OCI-LY1 (cell line): Measurements from ENCODE around the gene ZBTB21.

Experiments used
- H2AFZ ChIP-seq: fragments of 200-600 bp; sonication (generic), shearing (Covaris generic); 2 replicates; pipeline ENCODE4 v1.6.0; 2014; ENCODE audit warnings: antibody characterized with exemption, mild to moderate bottlenecking, low read length
- H3F3A ChIP-seq: fragments of 200-600 bp; sonication (generic), shearing (Covaris generic); 2 replicates; pipeline ENCODE4 v1.6.0; 2014; ENCODE audit warnings: mild to moderate bottlenecking, antibody characterized with exemption, low read length, moderate library complexity; ENCODE audit not compliant: insufficient read depth
- H3K27ac ChIP-seq: fragments of 200-600 bp; sonication (generic); 2 replicates; pipeline ENCODE4 v1.5.1; 2014; ENCODE audit warnings: low read length, mixed run types, mild to moderate bottlenecking, low read depth; ENCODE audit not compliant: poor library complexity, severe bottlenecking
- H3K27me3 ChIP-seq: fragments of 200-600 bp; sonication (generic); 2 replicates; pipeline ENCODE4 v1.6.0; 2014; ENCODE audit warnings: antibody characterized with exemption, mild to moderate bottlenecking, low read length, moderate library complexity; ENCODE audit not compliant: insufficient read depth
- H3K36me3 ChIP-seq: fragments of 200-600 bp; sonication (generic); 2 replicates; pipeline ENCODE4 v1.6.1; 2014; ENCODE audit warnings: mild to moderate bottlenecking, antibody characterized with exemption, low read length, moderate library complexity, mixed read lengths; ENCODE audit not compliant: insufficient read depth
- H3K4me1 ChIP-seq: fragments of 200-600 bp; sonication (generic); 2 replicates; pipeline ENCODE4 v1.5.1; 2014; ENCODE audit warnings: mild to moderate bottlenecking, low read length, moderate library complexity; ENCODE audit not compliant: insufficient read depth, severe bottlenecking
- H3K4me2 ChIP-seq: fragments of 200-600 bp; sonication (generic), shearing (Covaris generic); 2 replicates; pipeline ENCODE4 v1.6.1; 2014; ENCODE audit warnings: low read length
- H3K4me3 ChIP-seq: fragments of 200-600 bp; sonication (generic); 2 replicates; pipeline ENCODE4 v1.5.1; 2014; ENCODE audit warnings: low read length, low read depth, mild to moderate bottlenecking, mixed read lengths; ENCODE audit not compliant: poor library complexity, severe bottlenecking
- H3K79me2 ChIP-seq: fragments of 200-600 bp; shearing (Covaris generic); 2 replicates; pipeline ENCODE4 v1.6.1; 2016; ENCODE audit warnings: mixed run types, low read length, mixed read lengths; ENCODE audit not compliant: insufficient read depth
- H3K9ac ChIP-seq: fragments of 200-600 bp; sonication (generic), shearing (Covaris generic); 2 replicates; pipeline ENCODE4 v1.6.1; 2014; ENCODE audit warnings: mild to moderate bottlenecking, low read length, mixed read lengths
- H3K9me2 ChIP-seq: fragments of 200-600 bp; sonication (generic), shearing (Covaris generic); 2 replicates; pipeline ENCODE4 v1.6.1; 2014; ENCODE audit warnings: low read depth, mild to moderate bottlenecking, low read length, mixed read lengths
- H3K9me3 ChIP-seq: fragments of 200-600 bp; shearing (Covaris generic); 2 replicates; pipeline ENCODE4 v1.6.1; 2014; ENCODE audit warnings: low read length, mixed read lengths
- H4K20me1 ChIP-seq: fragments of 200-600 bp; sonication (generic), shearing (Covaris generic); 2 replicates; pipeline ENCODE4 v1.6.0; 2016; ENCODE audit warnings: mild to moderate bottlenecking, low read length; ENCODE audit not compliant: insufficient read depth
- EZH2 ChIP-seq: fragments of 200-600 bp; sonication (generic), shearing (Covaris generic); IDR thresholded peaks from 2 replicates; pipeline ENCODE4 v1.8.0; 2017; ENCODE audit warnings: borderline replicate concordance, mixed run types, mild to moderate bottlenecking, antibody characterized with exemption, low read length, moderate library complexity, mixed read lengths
- TF ChIP-seq, protein P1 (sequence below): fragments of 200-600 bp; sonication (generic), shearing (Covaris generic); IDR thresholded peaks from 2 replicates; pipeline ENCODE4 v1.5.1; 2017; ENCODE audit warnings: mild to moderate bottlenecking, antibody characterized with exemption, low read length, moderate library complexity, mixed read lengths

The ZBTB21 gene

DNA sequence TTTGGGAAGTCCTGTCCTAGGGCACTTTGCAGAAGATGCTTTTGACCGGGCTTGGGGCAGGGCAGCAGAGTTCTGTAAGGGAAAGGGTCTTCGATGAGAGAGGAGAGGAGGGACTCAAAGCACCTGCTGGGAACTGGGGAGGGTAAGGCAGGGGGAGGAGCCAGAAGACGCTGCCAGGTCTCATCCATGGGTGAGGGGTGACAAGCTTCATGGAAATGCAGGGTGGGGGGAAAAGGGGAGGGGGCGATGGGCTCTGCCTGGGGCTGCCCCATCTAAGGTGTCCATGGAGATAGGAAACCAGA lies 35.5 kb downstream of the ZBTB21 start:
- Histone ChIP-seq H3K27me3 (no peaks in the 10 kb centered on the region; the same call in 1 of the 2 replicates), H3K27ac (no peak overlapping the region), H3K36me3 (no peaks in the 10 kb centered on the region; the same call in 1 of the 2 replicates), H4K20me1 (no peaks in the 10 kb centered on the region), H3K4me2 (no peak overlapping the region), H3K9ac (no peak overlapping the region), H2AFZ (no peak overlapping the region), H3K9me2 (no peaks in the 10 kb centered on the region), H3K4me1 (peaks cover 10% of the 10 kb centered on the region), H3K4me3 (no peak overlapping the region), H3K9me3 (0 out of 2 replicates have a peak, but pooled peaks cover 6% of the 10 kb centered on the region), H3F3A (no peaks in the 10 kb centered on the region), H3K79me2 (no peaks in the 10 kb centered on the region)
- TF ChIP-seq EZH2: no peak
- TF ChIP-seq, protein P1, sequence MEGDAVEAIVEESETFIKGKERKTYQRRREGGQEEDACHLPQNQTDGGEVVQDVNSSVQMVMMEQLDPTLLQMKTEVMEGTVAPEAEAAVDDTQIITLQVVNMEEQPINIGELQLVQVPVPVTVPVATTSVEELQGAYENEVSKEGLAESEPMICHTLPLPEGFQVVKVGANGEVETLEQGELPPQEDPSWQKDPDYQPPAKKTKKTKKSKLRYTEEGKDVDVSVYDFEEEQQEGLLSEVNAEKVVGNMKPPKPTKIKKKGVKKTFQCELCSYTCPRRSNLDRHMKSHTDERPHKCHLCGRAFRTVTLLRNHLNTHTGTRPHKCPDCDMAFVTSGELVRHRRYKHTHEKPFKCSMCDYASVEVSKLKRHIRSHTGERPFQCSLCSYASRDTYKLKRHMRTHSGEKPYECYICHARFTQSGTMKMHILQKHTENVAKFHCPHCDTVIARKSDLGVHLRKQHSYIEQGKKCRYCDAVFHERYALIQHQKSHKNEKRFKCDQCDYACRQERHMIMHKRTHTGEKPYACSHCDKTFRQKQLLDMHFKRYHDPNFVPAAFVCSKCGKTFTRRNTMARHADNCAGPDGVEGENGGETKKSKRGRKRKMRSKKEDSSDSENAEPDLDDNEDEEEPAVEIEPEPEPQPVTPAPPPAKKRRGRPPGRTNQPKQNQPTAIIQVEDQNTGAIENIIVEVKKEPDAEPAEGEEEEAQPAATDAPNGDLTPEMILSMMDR: no peak

DNA sequence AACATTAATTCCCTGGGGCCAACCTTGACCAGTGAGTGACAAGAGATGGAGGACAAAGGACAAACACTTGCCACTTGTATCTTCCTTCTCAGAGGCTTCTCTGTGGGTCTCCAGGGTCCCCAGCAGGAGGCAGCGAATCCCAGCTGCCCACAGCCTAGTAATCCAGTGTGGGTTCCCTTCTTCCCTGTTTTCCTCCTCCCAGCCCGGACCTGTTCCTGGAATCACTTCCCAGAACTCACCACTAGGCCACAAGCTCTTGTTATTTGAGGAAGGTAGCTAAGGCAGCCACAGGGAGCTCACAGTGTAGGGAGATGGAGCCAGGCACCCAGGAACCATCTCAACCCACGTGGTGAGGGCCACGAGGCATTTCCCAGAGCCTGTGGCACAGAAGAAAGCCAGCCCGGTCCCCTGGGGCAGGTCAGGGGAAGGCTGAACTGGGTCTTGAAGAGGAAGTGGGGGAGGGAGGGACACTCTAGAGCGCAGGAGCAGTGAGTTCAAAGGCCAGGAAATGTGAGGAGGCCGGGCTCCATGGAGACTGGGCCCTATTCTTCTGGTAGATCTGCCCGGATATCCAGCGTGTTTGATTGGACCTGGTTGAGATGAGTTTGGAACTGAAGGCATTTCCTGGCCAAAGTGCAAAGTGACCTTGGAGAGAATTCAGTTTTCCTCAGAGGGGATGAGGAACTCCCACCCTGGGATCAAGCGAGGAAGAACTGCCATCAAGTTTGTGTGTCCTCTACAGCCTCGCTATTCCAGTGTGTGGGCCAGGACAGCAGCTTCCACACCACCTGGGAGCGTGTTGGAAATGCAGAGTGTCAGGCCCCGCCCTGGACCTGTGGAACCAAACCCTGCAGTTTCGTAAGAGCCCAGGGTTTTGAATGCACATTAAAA lies 36.1 kb downstream of the ZBTB21 start:
- 0 out of 2 replicates have a peak, but pooled peaks cover 1% of the 10 kb centered on the region for H3K9me3 ChIP-seq
- H3K27ac ChIP-seq: no peak overlapping the region
- no peak overlapping the region; the same call in 1 of the 2 replicates for H3K9ac ChIP-seq
- H3K4me1 ChIP-seq: peaks cover 10% of the 10 kb centered on the region
- H3K79me2 ChIP-seq: no peaks in the 10 kb centered on the region
- no peaks in the 10 kb centered on the region; the same call in 1 of the 2 replicates for H3K36me3 ChIP-seq
- H3K27me3 ChIP-seq: no peaks in the 10 kb centered on the region; the same call in 1 of the 2 replicates
- no peak overlapping the region; the same call in 1 of the 2 replicates for H3K4me2 ChIP-seq
- no peaks in the 10 kb centered on the region for H3F3A ChIP-seq
- H2AFZ ChIP-seq: no peak overlapping the region
- no peak overlapping the region for H3K4me3 ChIP-seq
- TF ChIP-seq EZH2: no peak
- TF ChIP-seq, protein P1: no peak
- no peaks in the 10 kb centered on the region for H3K9me2 ChIP-seq
- no peaks in the 10 kb centered on the region for H4K20me1 ChIP-seq

DNA sequence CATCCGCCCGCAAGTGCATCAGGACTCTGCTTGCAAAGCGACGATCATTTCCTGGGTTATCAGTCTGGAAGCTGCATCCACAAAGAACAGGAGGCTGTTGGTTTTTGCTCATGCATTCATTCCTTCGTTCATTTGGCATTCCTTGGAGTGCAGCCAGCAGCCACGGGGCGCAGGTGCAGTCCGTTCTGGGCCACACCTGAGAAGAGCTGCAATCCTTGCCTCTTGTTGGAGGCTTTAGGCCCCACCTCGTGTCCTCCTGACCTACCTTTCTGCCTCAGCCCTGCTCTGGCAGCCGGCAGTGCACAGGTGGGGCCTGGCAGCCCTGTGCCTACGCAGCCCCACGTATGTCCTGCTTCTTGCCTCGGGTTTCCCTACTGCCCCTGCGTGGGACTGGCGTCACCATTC lies 36.7 kb downstream of the ZBTB21 start:
- Histone ChIP-seq H3K36me3 (no peaks in the 10 kb centered on the region), H3K4me2 (no peak overlapping the region), H4K20me1 (no peaks in the 10 kb centered on the region), H3K27ac (no peak overlapping the region), H3K9me2 (no peaks in the 10 kb centered on the region), H3K27me3 (no peaks in the 10 kb centered on the region), H3K79me2 (no peaks in the 10 kb centered on the region), H3K9me3 (no peaks in the 10 kb centered on the region), H3F3A (no peaks in the 10 kb centered on the region), H2AFZ (no peak overlapping the region), H3K4me1 (peaks cover 14% of the 10 kb centered on the region), H3K9ac (no peak overlapping the region), H3K4me3 (no peak overlapping the region)
- no peak for TF ChIP-seq EZH2
- TF ChIP-seq, protein P1: no peak
